ENCODE data around the gene CKB. TPM values are rescaled to one million over a fixed set of nuclear protein-coding genes. Genes with fewer than 3 reads are reported as not detected.
A peak's percentile ranks its signal among the peaks of the same experiment; 100 is the strongest.

Gene CKB
- polyA plus RNA-seq, 3 donors: 0.76 to 12.5 (median 2.7) TPM

- peak overlapping the region in 1 of 7 donors; percentile 81 for H3K27ac Mint-ChIP-seq
- Histone ChIP-seq H2AFZ (ENCODE audit: insufficient read depth, low read depth, low read length, poor library complexity, severe bottlenecking) (no peak overlapping the region), H3K27me3 (ENCODE audit: control insufficient read depth in 2 of 2, insufficient read depth in 2 of 2, low read length in 2 of 2) (peaks cover 0 to 5% of the 10 kb centered on the region in 2 donors), H3K9me3 (replicated peaks in 1 of 2; ENCODE audit: control insufficient read depth in 1 of 2, insufficient read depth in 1 of 2, low read length in 2 of 2) (no peaks in the 10 kb centered on the region), H4K20me1 (ENCODE audit: insufficient read depth, low read length) (peaks cover 10% of the 10 kb centered on the region), H3K79me2 (ENCODE audit: insufficient read depth, low read length) (no peaks in the 10 kb centered on the region), H3K27ac (ENCODE audit: low read depth in 1 of 2, low read length in 2 of 2) (no peak overlapping the region), H3K36me3 (replicated peaks in 1 of 2; ENCODE audit: control insufficient read depth in 1 of 2, insufficient read depth in 2 of 2, low read length in 2 of 2) (peaks cover 8 to 17% of the 10 kb centered on the region in 2 donors), H3K4me3 (replicated peaks in 1 of 3; ENCODE audit: low read depth in 2 of 3, low read length in 3 of 3) (no peak overlapping the region), H3K9ac (ENCODE audit: insufficient read depth, low read length, poor library complexity, severe bottlenecking) (no peak overlapping the region), H3K4me2 (replicated peaks; ENCODE audit: extremely low read depth, low read length, poor library complexity, severe bottlenecking) (no peak overlapping the region), H3K4me1 (ENCODE audit: control insufficient read depth in 1 of 2, insufficient read depth in 2 of 2, low read length in 2 of 2) (no peaks in the 10 kb centered on the region)
- intact Hi-C loops (cut with micrococcal nuclease): no loop called here
- 75% methylated on average over 22 of the region's 28 CpGs for WGBS (ENCODE audit: insufficient coverage)
- no peak overlapping the region for H3K4me3 Mint-ChIP-seq
- TF ChIP-seq CTCF (IDR thresholded peaks at IDR 0.05): no peak
- peaks cover 5 to 6% of the 10 kb centered on the region in 2 donors for H3K36me3 Mint-ChIP-seq
- H3K4me1 Mint-ChIP-seq: no peaks in the 10 kb centered on the region
- H3K27me3 Mint-ChIP-seq (ENCODE audit: low read depth in 3 of 3): peaks cover 3 to 41% (median 9%) of the 10 kb centered on the region in 3 donors
- H3K9me3 Mint-ChIP-seq: no peaks in the 10 kb centered on the region
- DNase-seq: no peak
These were observed 16.6 kb upstream of the CKB start for GRCh38 chr14:103539056-103539825.

GRCh38 chr14:103538291-103539055 is 15.8 kb upstream of the CKB start:
- peaks cover 0 to 5% of the 10 kb centered on the region in 2 donors for H3K27me3 ChIP-seq (ENCODE audit: control insufficient read depth in 2 of 2, insufficient read depth in 2 of 2, low read length in 2 of 2)
- no peaks in the 10 kb centered on the region for H3K4me1 ChIP-seq (ENCODE audit: control insufficient read depth in 1 of 2, insufficient read depth in 2 of 2, low read length in 2 of 2)
- intact Hi-C loops (cut with micrococcal nuclease): no loop called here
- H3K36me3 ChIP-seq (replicated peaks in 1 of 2; ENCODE audit: control insufficient read depth in 1 of 2, insufficient read depth in 2 of 2, low read length in 2 of 2): peaks cover 8 to 17% of the 10 kb centered on the region in 2 donors
- peaks cover 5 to 6% of the 10 kb centered on the region in 2 donors for H3K36me3 Mint-ChIP-seq
- H3K4me2 ChIP-seq (replicated peaks; ENCODE audit: extremely low read depth, low read length, poor library complexity, severe bottlenecking): no peak overlapping the region
- no peaks in the 10 kb centered on the region for H3K4me1 Mint-ChIP-seq
- peaks cover 10% of the 10 kb centered on the region for H4K20me1 ChIP-seq (ENCODE audit: insufficient read depth, low read length)
- no peak overlapping the region for H3K27ac ChIP-seq (ENCODE audit: low read depth in 1 of 2, low read length in 2 of 2)
- H3K9me3 ChIP-seq (replicated peaks in 1 of 2; ENCODE audit: control insufficient read depth in 1 of 2, insufficient read depth in 1 of 2, low read length in 2 of 2): no peaks in the 10 kb centered on the region
- H2AFZ ChIP-seq (ENCODE audit: insufficient read depth, low read depth, low read length, poor library complexity, severe bottlenecking): no peak overlapping the region
- TF ChIP-seq CTCF (IDR thresholded peaks at IDR 0.05): no peak
- H3K9me3 Mint-ChIP-seq: no peaks in the 10 kb centered on the region
- no peak overlapping the region for H3K4me3 ChIP-seq (replicated peaks in 1 of 3; ENCODE audit: low read depth in 2 of 3, low read length in 3 of 3)
- WGBS (ENCODE audit: insufficient coverage): 74% methylated on average over 24 of the region's 30 CpGs
- no peaks in the 10 kb centered on the region for H3K79me2 ChIP-seq (ENCODE audit: insufficient read depth, low read length)
- H3K9ac ChIP-seq (ENCODE audit: insufficient read depth, low read length, poor library complexity, severe bottlenecking): no peak overlapping the region
- no peak overlapping the region for H3K4me3 Mint-ChIP-seq
- no peak for DNase-seq
- H3K27ac Mint-ChIP-seq: peak overlapping the region in 1 of 7 donors; percentile 81
- H3K27me3 Mint-ChIP-seq (ENCODE audit: low read depth in 3 of 3): peaks cover 3 to 41% (median 9%) of the 10 kb centered on the region in 3 donors
